Measurements from ENCODE around the gene R3HDM2. TPM values are rescaled to one million over a fixed set of nuclear protein-coding genes. Genes with fewer than 3 reads are reported as not detected.

Gene R3HDM2
- total RNA-seq, 4 donors from 2014 or later = 43.4 to 97.6 (median 65.1) TPM

GRCh38 chr12:57250541-57250940 is 180.3 kb downstream of the R3HDM2 start:
- no peak overlapping the region for H3K27ac ChIP-seq
- H3K4me1 ChIP-seq = no peaks in the 10 kb centered on the region
- no peak for TF ChIP-seq CTCF (IDR thresholded peaks at IDR 0.05)
- TF ChIP-seq EP300 (IDR thresholded peaks at IDR 0.05) = no peak
- no peak for TF ChIP-seq POLR2AphosphoS5 (IDR thresholded peaks at IDR 0.05)
- no peak for TF ChIP-seq POLR2A (IDR thresholded peaks at IDR 0.05)
- H3K9me3 ChIP-seq = no peaks in the 10 kb centered on the region
- H3K27me3 ChIP-seq = no peaks in the 10 kb centered on the region
- WGBS = 85% methylated on average over 3 of the region's 3 CpGs
- no peak overlapping the region for H3K4me3 ChIP-seq
- no peak for DNase-seq (ENCODE audit: low spot score in 2 of 2)
- peaks cover 18% of the 10 kb centered on the region for H3K36me3 ChIP-seq

- Histone ChIP-seq H3K4me1 (no peaks in the 10 kb centered on the region), H3K9me3 (no peaks in the 10 kb centered on the region), H3K27me3 (peaks cover 4% of the 10 kb centered on the region), H3K27ac (no peak overlapping the region), H3K4me3 (no peak overlapping the region), H3K36me3 (peaks cover 4% of the 10 kb centered on the region)
- 74% methylated on average over 7 of the region's 7 CpGs for WGBS
- DNase-seq (ENCODE audit: low spot score in 2 of 2) = no peak
- TF ChIP-seq EP300 (IDR thresholded peaks at IDR 0.05) (no peak), POLR2AphosphoS5 (IDR thresholded peaks at IDR 0.05) (no peak), POLR2A (IDR thresholded peaks at IDR 0.05) (no peak), CTCF (IDR thresholded peaks at IDR 0.05) (no peak)
Measured at GRCh38 chr12:57248934-57249742, 181.7 kb downstream of the R3HDM2 start.

GRCh38 chr12:57247041-57247440 is 183.8 kb downstream of the R3HDM2 start:
- H3K27me3 ChIP-seq = peaks cover 21% of the 10 kb centered on the region
- H3K4me1 ChIP-seq = peaks cover 20% of the 10 kb centered on the region
- no peaks in the 10 kb centered on the region for H3K36me3 ChIP-seq
- 82% methylated on average over 1 of the region's 1 CpG for WGBS
- no peak for TF ChIP-seq POLR2AphosphoS5 (IDR thresholded peaks at IDR 0.05)
- TF ChIP-seq CTCF (IDR thresholded peaks at IDR 0.05) = no peak
- no peak for TF ChIP-seq EP300 (IDR thresholded peaks at IDR 0.05)
- no peak for TF ChIP-seq POLR2A (IDR thresholded peaks at IDR 0.05)
- no peak for DNase-seq (ENCODE audit: low spot score in 2 of 2)
- H3K9me3 ChIP-seq = no peaks in the 10 kb centered on the region
- no peak overlapping the region for H3K27ac ChIP-seq
- H3K4me3 ChIP-seq = no peak overlapping the region

DNA sequence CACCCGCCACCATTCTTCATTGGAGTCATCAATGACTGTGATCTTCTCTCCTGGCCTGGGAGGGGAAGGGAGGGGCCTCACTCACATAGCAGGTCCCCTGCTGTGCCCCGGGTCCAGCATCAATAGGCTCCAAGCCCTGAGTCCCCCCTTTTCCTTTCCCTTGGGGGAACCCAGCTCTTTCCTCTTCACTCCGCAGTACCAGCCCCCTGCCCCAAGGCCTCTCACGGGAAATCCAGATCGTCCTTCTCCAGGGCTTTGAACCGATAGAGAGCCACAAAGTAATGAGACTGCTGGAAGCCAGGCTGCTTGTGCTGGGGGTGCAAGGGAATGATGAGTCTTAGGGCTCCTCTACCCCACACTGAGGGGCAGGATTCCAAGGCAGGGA is 186.5 kb downstream of the R3HDM2 start:
- peaks cover 48% of the 10 kb centered on the region for H3K4me1 ChIP-seq
- H3K27ac ChIP-seq = no peak overlapping the region
- no peaks in the 10 kb centered on the region for H3K9me3 ChIP-seq
- WGBS = 48% methylated on average over 6 of the region's 6 CpGs
- peaks cover 48% of the 10 kb centered on the region for H3K27me3 ChIP-seq
- no peak for DNase-seq (ENCODE audit: low spot score in 2 of 2)
- no peak for TF ChIP-seq POLR2A (IDR thresholded peaks at IDR 0.05)
- TF ChIP-seq POLR2AphosphoS5 (IDR thresholded peaks at IDR 0.05) = no peak
- no peak for TF ChIP-seq CTCF (IDR thresholded peaks at IDR 0.05)
- no peak for TF ChIP-seq EP300 (IDR thresholded peaks at IDR 0.05)
- no peak overlapping the region for H3K4me3 ChIP-seq
- no peaks in the 10 kb centered on the region for H3K36me3 ChIP-seq

DNA sequence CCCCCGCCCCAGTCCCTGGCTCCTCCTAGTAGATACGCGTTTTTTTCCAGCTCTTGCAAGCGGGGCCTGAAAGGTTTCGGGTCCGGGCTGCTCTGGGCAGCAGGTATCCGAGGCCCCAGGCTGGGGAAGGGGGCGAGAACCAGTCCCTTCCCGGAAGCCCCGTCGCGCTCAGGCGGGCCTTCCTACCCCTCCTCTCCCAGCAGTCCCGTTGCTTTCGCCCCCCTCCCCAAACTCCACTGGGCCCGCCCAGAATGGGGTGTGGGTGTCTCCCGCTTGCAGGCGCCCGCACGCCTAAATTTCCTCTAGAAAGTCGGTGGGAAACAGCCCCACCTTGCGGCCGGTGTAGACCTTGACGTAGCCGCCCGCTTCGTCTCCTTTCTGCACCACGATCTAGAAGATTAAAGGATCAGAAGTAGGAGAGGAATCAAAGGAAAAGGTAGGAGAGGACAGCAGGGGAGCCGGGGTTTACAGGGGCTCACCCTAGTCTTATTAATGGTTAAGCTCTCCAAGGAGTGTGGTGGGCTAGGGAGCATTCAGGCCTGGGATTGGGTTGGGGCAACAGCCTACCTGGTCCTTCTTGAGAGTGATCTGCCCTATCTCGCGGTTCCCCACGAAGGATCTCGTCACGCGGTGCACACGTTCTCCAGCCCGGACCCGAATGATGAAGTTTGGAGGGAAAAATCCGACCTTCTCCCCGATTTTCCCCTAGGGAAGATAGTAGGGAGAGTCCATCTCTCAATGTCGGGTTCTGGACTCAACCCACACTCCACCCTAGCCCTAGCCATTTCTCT is 187.1 kb downstream of the R3HDM2 start:
- H3K9me3 ChIP-seq = no peaks in the 10 kb centered on the region
- H3K4me3 ChIP-seq = peak overlapping the region; percentile 46
- DNase-seq (ENCODE audit: low spot score in 2 of 2) = peak in 1 of 2 donors; percentile 88
- no peak overlapping the region for H3K27ac ChIP-seq
- peak; percentile 63 to 76 for TF ChIP-seq CTCF (IDR thresholded peaks at IDR 0.05)
- TF ChIP-seq POLR2A (IDR thresholded peaks at IDR 0.05) = no peak
- no peak for TF ChIP-seq POLR2AphosphoS5 (IDR thresholded peaks at IDR 0.05)
- peaks cover 54% of the 10 kb centered on the region for H3K4me1 ChIP-seq
- H3K36me3 ChIP-seq = no peaks in the 10 kb centered on the region
- WGBS = 11% methylated on average over 35 of the region's 41 CpGs
- peaks cover 49% of the 10 kb centered on the region for H3K27me3 ChIP-seq

Data from suprapubic skin (tissue), 4 donors.